HCT116 (cell line): ENCODE measurements around the gene TUBA1B.

Source experiments
- EZH2 ChIP-seq: fragments of 200-600 bp; sonication (generic); IDR thresholded peaks from 2 replicates; pipeline ENCODE4 v1.6.1; 2017; ENCODE audit warnings: antibody characterized with exemption, mixed run types
- EZH2phosphoT487 ChIP-seq: fragments of 200-600 bp; IDR thresholded peaks from 2 replicates; pipeline ENCODE4 v1.6.1; 2018; ENCODE audit warnings: antibody characterized with exemption, borderline replicate concordance
- JUND ChIP-seq: IDR thresholded peaks from 2 replicates; pipeline ENCODE4 v1.6.1; 2012
- POLR2A ChIP-seq: IDR thresholded peaks from 2 replicates; pipeline ENCODE4 v1.7.0; 2011; ENCODE audit warnings: borderline replicate concordance; ENCODE audit not compliant: insufficient read depth, insufficient read length; ENCODE audit errors: extremely low read depth
- POLR2AphosphoS5 ChIP-seq: IDR thresholded peaks from 2 replicates; pipeline ENCODE4 v1.6.1; 2011; ENCODE audit warnings: mild to moderate bottlenecking, low read depth, low read length, moderate library complexity
- SIN3A ChIP-seq: IDR thresholded peaks from 2 replicates; pipeline ENCODE4 v1.6.1; 2012; ENCODE audit warnings: low read depth
- SP1 ChIP-seq: IDR thresholded peaks from 2 replicates; pipeline ENCODE4 v1.6.1; 2012; ENCODE audit warnings: low read depth
- TCF7L2 ChIP-seq: IDR thresholded peaks from 2 replicates; pipeline ENCODE4 v1.7.0; 2011; ENCODE audit warnings: borderline replicate concordance, inconsistent platforms; ENCODE audit not compliant: insufficient read depth, insufficient read length; ENCODE audit errors: extremely low read depth
- YY1 ChIP-seq: IDR thresholded peaks from 2 replicates; pipeline ENCODE4 v1.6.1; 2011; ENCODE audit warnings: low read length, low read depth, moderate library complexity, mild to moderate bottlenecking; ENCODE audit not compliant: insufficient replicate concordance; ENCODE audit errors: extremely low read depth
- ZNF274 ChIP-seq: fragments of 200-500 bp; sonication (Bioruptor generic); IDR thresholded peaks from 2 replicates; pipeline ENCODE4 v1.6.1; 2014; ENCODE audit warnings: mild to moderate bottlenecking, low read depth, low read length, inconsistent platforms
- TF ChIP-seq, protein P1 (sequence below), 3 experiments: fragments of 200-600 bp in 1 of 3; sonication (generic) in 1 of 3; IDR thresholded peaks in 2 of 3; conservative IDR thresholded peaks in 1 of 3; 2 replicates each; pipeline ENCODE4 v1.5.1; 2012 to 2017; ENCODE audit warnings: low read depth in 2 of 3, low read length in 2 of 3, antibody characterized with exemption in 1 of 3, borderline replicate concordance in 1 of 3, control low read depth in 1 of 3, mild to moderate bottlenecking in 1 of 3, mixed read lengths in 1 of 3, mixed run types in 1 of 3, moderate library complexity in 1 of 3; ENCODE audit not compliant: insufficient read depth in 1 of 3
- TF ChIP-seq, protein P2 (sequence below): IDR thresholded peaks from 2 replicates; pipeline ENCODE4 v1.6.1; 2012
- TF ChIP-seq, protein P3 (sequence below): IDR thresholded peaks from 2 replicates; pipeline ENCODE4 v1.6.1; 2012; ENCODE audit warnings: low read depth
- TF ChIP-seq, protein P4 (sequence below): IDR thresholded peaks from 2 replicates; pipeline ENCODE4 v1.6.1; 2011; ENCODE audit warnings: mild to moderate bottlenecking, low read length, moderate library complexity; ENCODE audit not compliant: insufficient replicate concordance; ENCODE audit errors: extremely low read depth

DNA sequence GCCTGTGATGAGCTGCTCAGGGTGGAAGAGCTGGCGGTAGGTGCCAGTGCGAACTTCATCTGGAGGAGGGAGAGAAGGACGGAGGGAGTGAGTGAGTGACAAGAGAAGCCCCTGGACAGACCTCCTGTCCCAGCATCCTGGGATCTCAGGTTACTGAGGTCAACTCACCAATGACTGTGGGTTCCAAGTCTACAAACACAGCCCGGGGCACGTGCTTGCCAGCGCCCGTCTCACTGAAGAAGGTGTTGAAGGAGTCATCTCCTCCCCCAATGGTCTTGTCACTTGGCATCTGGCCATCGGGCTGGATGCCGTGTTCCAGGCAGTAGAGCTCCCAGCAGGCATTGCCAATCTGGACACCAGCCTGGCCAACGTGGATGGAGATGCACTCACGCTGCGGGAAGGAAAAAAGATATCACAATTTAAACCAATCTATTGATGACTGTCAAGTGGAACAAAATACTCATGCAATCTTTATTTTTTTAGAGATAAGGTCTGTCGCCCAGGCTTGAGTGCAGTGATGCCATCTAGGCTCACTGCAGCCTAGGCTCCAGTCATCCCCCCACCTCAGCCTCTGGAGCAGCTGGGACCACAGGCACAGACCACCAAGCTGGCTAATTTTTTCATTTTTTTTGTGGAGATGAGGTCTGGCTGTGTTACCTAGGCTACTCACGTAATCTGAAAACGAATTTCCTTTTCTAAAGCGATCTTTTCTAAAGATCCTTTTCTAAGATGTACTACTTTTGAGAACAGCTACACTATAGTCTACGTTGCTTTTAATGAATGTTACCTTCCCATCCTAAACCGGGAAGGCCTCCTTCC is 1.7 kb downstream of the TUBA1B start:
- TF ChIP-seq JUND (no peak), POLR2A (no peak), ZNF274 (no peak), POLR2AphosphoS5 (no peak), TCF7L2 (no peak), YY1 (no peak), SP1 (no peak), EZH2 (no peak), EZH2phosphoT487 (no peak), SIN3A (no peak)
- TF ChIP-seq, protein P1, sequence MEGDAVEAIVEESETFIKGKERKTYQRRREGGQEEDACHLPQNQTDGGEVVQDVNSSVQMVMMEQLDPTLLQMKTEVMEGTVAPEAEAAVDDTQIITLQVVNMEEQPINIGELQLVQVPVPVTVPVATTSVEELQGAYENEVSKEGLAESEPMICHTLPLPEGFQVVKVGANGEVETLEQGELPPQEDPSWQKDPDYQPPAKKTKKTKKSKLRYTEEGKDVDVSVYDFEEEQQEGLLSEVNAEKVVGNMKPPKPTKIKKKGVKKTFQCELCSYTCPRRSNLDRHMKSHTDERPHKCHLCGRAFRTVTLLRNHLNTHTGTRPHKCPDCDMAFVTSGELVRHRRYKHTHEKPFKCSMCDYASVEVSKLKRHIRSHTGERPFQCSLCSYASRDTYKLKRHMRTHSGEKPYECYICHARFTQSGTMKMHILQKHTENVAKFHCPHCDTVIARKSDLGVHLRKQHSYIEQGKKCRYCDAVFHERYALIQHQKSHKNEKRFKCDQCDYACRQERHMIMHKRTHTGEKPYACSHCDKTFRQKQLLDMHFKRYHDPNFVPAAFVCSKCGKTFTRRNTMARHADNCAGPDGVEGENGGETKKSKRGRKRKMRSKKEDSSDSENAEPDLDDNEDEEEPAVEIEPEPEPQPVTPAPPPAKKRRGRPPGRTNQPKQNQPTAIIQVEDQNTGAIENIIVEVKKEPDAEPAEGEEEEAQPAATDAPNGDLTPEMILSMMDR (IDR thresholded peaks at IDR 0.05 in 2 of 3, conservative IDR thresholded peaks at IDR 0.05 in 1 of 3; ENCODE audit: borderline replicate concordance in 1 of 3, insufficient read depth in 1 of 3, low read depth in 2 of 3, low read length in 2 of 3) = no peak
- TF ChIP-seq, protein P2, sequence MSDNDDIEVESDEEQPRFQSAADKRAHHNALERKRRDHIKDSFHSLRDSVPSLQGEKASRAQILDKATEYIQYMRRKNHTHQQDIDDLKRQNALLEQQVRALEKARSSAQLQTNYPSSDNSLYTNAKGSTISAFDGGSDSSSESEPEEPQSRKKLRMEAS = no peak
- TF ChIP-seq, protein P3, sequence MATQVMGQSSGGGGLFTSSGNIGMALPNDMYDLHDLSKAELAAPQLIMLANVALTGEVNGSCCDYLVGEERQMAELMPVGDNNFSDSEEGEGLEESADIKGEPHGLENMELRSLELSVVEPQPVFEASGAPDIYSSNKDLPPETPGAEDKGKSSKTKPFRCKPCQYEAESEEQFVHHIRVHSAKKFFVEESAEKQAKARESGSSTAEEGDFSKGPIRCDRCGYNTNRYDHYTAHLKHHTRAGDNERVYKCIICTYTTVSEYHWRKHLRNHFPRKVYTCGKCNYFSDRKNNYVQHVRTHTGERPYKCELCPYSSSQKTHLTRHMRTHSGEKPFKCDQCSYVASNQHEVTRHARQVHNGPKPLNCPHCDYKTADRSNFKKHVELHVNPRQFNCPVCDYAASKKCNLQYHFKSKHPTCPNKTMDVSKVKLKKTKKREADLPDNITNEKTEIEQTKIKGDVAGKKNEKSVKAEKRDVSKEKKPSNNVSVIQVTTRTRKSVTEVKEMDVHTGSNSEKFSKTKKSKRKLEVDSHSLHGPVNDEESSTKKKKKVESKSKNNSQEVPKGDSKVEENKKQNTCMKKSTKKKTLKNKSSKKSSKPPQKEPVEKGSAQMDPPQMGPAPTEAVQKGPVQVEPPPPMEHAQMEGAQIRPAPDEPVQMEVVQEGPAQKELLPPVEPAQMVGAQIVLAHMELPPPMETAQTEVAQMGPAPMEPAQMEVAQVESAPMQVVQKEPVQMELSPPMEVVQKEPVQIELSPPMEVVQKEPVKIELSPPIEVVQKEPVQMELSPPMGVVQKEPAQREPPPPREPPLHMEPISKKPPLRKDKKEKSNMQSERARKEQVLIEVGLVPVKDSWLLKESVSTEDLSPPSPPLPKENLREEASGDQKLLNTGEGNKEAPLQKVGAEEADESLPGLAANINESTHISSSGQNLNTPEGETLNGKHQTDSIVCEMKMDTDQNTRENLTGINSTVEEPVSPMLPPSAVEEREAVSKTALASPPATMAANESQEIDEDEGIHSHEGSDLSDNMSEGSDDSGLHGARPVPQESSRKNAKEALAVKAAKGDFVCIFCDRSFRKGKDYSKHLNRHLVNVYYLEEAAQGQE = no peak
- TF ChIP-seq, protein P4, sequence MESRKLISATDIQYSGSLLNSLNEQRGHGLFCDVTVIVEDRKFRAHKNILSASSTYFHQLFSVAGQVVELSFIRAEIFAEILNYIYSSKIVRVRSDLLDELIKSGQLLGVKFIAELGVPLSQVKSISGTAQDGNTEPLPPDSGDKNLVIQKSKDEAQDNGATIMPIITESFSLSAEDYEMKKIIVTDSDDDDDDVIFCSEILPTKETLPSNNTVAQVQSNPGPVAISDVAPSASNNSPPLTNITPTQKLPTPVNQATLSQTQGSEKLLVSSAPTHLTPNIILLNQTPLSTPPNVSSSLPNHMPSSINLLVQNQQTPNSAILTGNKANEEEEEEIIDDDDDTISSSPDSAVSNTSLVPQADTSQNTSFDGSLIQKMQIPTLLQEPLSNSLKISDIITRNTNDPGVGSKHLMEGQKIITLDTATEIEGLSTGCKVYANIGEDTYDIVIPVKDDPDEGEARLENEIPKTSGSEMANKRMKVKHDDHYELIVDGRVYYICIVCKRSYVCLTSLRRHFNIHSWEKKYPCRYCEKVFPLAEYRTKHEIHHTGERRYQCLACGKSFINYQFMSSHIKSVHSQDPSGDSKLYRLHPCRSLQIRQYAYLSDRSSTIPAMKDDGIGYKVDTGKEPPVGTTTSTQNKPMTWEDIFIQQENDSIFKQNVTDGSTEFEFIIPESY = no peak
